H9 (cell line): ENCODE data around the gene TMED7. TPM values are rescaled to one million over a fixed set of nuclear protein-coding genes. Genes with fewer than 3 reads are reported as not detected.

Experiments
- DNase-seq: peaks from one replicate; pipeline ENCODE4 v3.0.0-alpha.2; 2017
- H2AFZ ChIP-seq: one replicate; pipeline ENCODE4 v1.6.1; 2013; ENCODE audit warnings: mild to moderate bottlenecking, low read length, control low read depth, moderate library complexity
- H2AK5ac ChIP-seq: 2 replicates; pipeline ENCODE4 v1.6.1; 2013; ENCODE audit warnings: low read length, control low read depth, mixed read lengths; ENCODE audit not compliant: insufficient read length
- H2BK120ac ChIP-seq: one replicate; pipeline ENCODE4 v1.6.1; 2013; ENCODE audit warnings: low read depth, mild to moderate bottlenecking, low read length, control low read depth, inconsistent platforms; ENCODE audit not compliant: poor library complexity, severe bottlenecking
- H2BK12ac ChIP-seq: 2 replicates; pipeline ENCODE4 v1.6.1; 2013; ENCODE audit warnings: low read length, control low read depth, mixed read lengths, low read depth; ENCODE audit not compliant: insufficient read length
- H2BK15ac ChIP-seq: 2 replicates; pipeline ENCODE4 v1.6.1; 2013; ENCODE audit warnings: low read depth, low read length, control low read depth
- H2BK20ac ChIP-seq: one replicate; pipeline ENCODE4 v1.6.1; 2013; ENCODE audit warnings: low read depth, mild to moderate bottlenecking, low read length, control low read depth, inconsistent platforms; ENCODE audit not compliant: poor library complexity, severe bottlenecking
- H2BK5ac ChIP-seq: 2 replicates; pipeline ENCODE4 v1.6.1; 2013; ENCODE audit warnings: low read length, control low read depth, mixed read lengths; ENCODE audit not compliant: insufficient read length
- H3K14ac ChIP-seq: 2 replicates; pipeline ENCODE4 v1.6.1; 2013; ENCODE audit warnings: low read length, control low read depth; ENCODE audit not compliant: insufficient read depth
- H3K18ac ChIP-seq: 2 replicates; pipeline ENCODE4 v1.6.1; 2013; ENCODE audit warnings: low read depth, mild to moderate bottlenecking, mixed read lengths, low read length, control low read depth; ENCODE audit not compliant: insufficient read length
- H3K23ac ChIP-seq: 2 replicates; pipeline ENCODE4 v1.6.1; 2013; ENCODE audit warnings: low read length, control low read depth, mixed read lengths, low read depth; ENCODE audit not compliant: insufficient read length
- H3K23me2 ChIP-seq: 2 replicates; pipeline ENCODE4 v1.6.1; 2013; ENCODE audit warnings: low read depth, mild to moderate bottlenecking, mixed read lengths, low read length, control low read depth; ENCODE audit not compliant: insufficient read length, poor library complexity, severe bottlenecking
- H3K27ac ChIP-seq: 2 replicates; pipeline ENCODE4 v1.5.1; 2013; ENCODE audit warnings: low read length, control low read depth, mixed read lengths, low read depth; ENCODE audit not compliant: insufficient read length
- H3K27me3 ChIP-seq: 2 replicates; pipeline ENCODE4 v1.6.1; 2013; ENCODE audit warnings: low read length, control low read depth, inconsistent platforms; ENCODE audit not compliant: insufficient read depth
- H3K4ac ChIP-seq: 2 replicates; pipeline ENCODE4 v1.6.1; 2013; ENCODE audit warnings: low read depth, mild to moderate bottlenecking, control low read depth, inconsistent platforms, low read length, moderate library complexity
- H3K4me1 ChIP-seq: 2 replicates; pipeline ENCODE4 v1.6.1; 2013; ENCODE audit warnings: low read length, control low read depth, inconsistent platforms; ENCODE audit not compliant: insufficient read depth
- H3K4me2 ChIP-seq: 2 replicates; pipeline ENCODE4 v1.6.1; 2013; ENCODE audit warnings: low read length, control low read depth, mixed read lengths; ENCODE audit not compliant: insufficient read length, insufficient read depth
- H3K56ac ChIP-seq: 2 replicates; pipeline ENCODE4 v1.6.1; 2013; ENCODE audit warnings: low read depth, mild to moderate bottlenecking, mixed read lengths, low read length, control low read depth; ENCODE audit not compliant: insufficient read length
- H3K79me1 ChIP-seq: 2 replicates; pipeline ENCODE4 v1.6.1; 2013; ENCODE audit warnings: low read depth, mild to moderate bottlenecking, moderate library complexity, low read length, control low read depth, inconsistent platforms; ENCODE audit not compliant: insufficient read depth, poor library complexity, severe bottlenecking
- H3K79me2 ChIP-seq: 2 replicates; pipeline ENCODE4 v1.6.1; 2013; ENCODE audit warnings: low read length, control low read depth, inconsistent platforms; ENCODE audit not compliant: insufficient read depth
- H3K9ac ChIP-seq: 2 replicates; pipeline ENCODE4 v1.6.1; 2013; ENCODE audit warnings: low read length, control low read depth, mixed read lengths; ENCODE audit not compliant: insufficient read length; ENCODE audit errors: extremely low read depth
- H3K9me3 ChIP-seq: one replicate; pipeline ENCODE4 v1.6.1; 2013; ENCODE audit warnings: low read depth, low read length, inconsistent platforms; ENCODE audit not compliant: control insufficient read depth
- H3T11ph ChIP-seq: one replicate; pipeline ENCODE4 v1.6.1; 2013; ENCODE audit warnings: mild to moderate bottlenecking, low read length, control low read depth, inconsistent platforms
- H4K20me1 ChIP-seq: one replicate; pipeline ENCODE4 v1.6.1; 2013; ENCODE audit not compliant: control insufficient read depth, insufficient read length, insufficient read depth
- H4K5ac ChIP-seq: 2 replicates; pipeline ENCODE4 v1.6.1; 2013; ENCODE audit warnings: low read depth, mild to moderate bottlenecking, mixed read lengths, low read length, control low read depth; ENCODE audit not compliant: insufficient read length
- H4K8ac ChIP-seq: replicated peaks from 2 replicates; pipeline ENCODE4 v1.6.1; 2013; ENCODE audit warnings: low read length, control low read depth, mixed read lengths, low read depth; ENCODE audit not compliant: insufficient read length
- H4K91ac ChIP-seq: 2 replicates; pipeline ENCODE4 v1.6.1; 2013; ENCODE audit warnings: low read depth, mild to moderate bottlenecking, moderate library complexity, mixed read lengths, low read length, control low read depth; ENCODE audit not compliant: insufficient read length
- H3K27ac Mint-ChIP-seq, 3 experiments: 2 replicates in 2 of 3; 3 replicates in 1 of 3; pipeline ENCODE4 v1.8.0; 2020 to 2021; ENCODE audit warnings: mixed read lengths in 3 of 3, mild to moderate bottlenecking in 1 of 3, moderate library complexity in 1 of 3
- H3K27me3 Mint-ChIP-seq: 2 replicates; pipeline ENCODE4 v1.8.0; 2021; ENCODE audit warnings: low read depth, mild to moderate bottlenecking, moderate library complexity, mixed read lengths
- H3K36me3 Mint-ChIP-seq, 3 experiments: 2 replicates in 2 of 3; 3 replicates in 1 of 3; pipeline ENCODE4 v1.8.0; 2020 to 2021; ENCODE audit warnings: low read depth in 3 of 3, mixed read lengths in 3 of 3; ENCODE audit not compliant: insufficient read depth in 1 of 3
- H3K4me1 Mint-ChIP-seq, 2 experiments: 2 replicates each; pipeline ENCODE4 v1.8.0; 2020; ENCODE audit warnings: mixed read lengths in 2 of 2
- H3K4me3 Mint-ChIP-seq, 2 experiments: 2 replicates in 1 of 2; 3 replicates in 1 of 2; pipeline ENCODE4 v1.8.0; 2020 to 2021; ENCODE audit warnings: mild to moderate bottlenecking in 2 of 2, mixed read lengths in 2 of 2, moderate library complexity in 1 of 2
- H3K9me3 Mint-ChIP-seq, 2 experiments: 2 replicates in 1 of 2; 3 replicates in 1 of 2; pipeline ENCODE4 v1.8.0; 2020; ENCODE audit warnings: mild to moderate bottlenecking in 2 of 2, mixed read lengths in 2 of 2, moderate library complexity in 1 of 2
- CTCF ChIP-seq: fragments of 200-600 bp; sonication (generic); conservative IDR thresholded peaks from 3 replicates; pipeline ENCODE4 v1.8.0; 2021; ENCODE audit warnings: antibody characterized with exemption, mild to moderate bottlenecking
- WGBS: extraction: QIAGEN DNeasy Blood & Tissue Kit; methylation state at CpG from one replicate; pipeline ENCODE4 v1.1.7; 2013; ENCODE audit warnings: missing lambda C conversion rate, low lambda C conversion rate, mixed read lengths; ENCODE audit not compliant: insufficient read length; ENCODE audit errors: extremely low coverage; 5-methylcytosine and 5-hydroxymethylcytosine counted together
- total RNA-seq: library from RNA; stranded (reverse); gene quantifications from 2 replicates; pipeline ENCODE4 v1.2.1, GENCODE V29; 2021

Gene TMED7
- total RNA-seq, 1 experiment from 2014 or later, result 68.8 TPM

GRCh38 chr5:115607935-115608334 is 17.9 kb downstream of the TMED7 start:
- Histone ChIP-seq H2BK20ac (no peak overlapping the region), H3K18ac (no peak overlapping the region), H2AK5ac (no peak overlapping the region), H2BK15ac (no peak overlapping the region), H3K23ac (no peak overlapping the region), H3K9ac (no peak overlapping the region), H3K79me1 (peaks cover 2% of the 10 kb centered on the region), H4K8ac (no peak overlapping the region), H3K4me1 (no peaks in the 10 kb centered on the region), H4K20me1 (no peaks in the 10 kb centered on the region), H2BK12ac (no peak overlapping the region), H3K14ac (no peak overlapping the region), H3K4ac (no peak overlapping the region), H2AFZ (no peak overlapping the region), H3K56ac (no peak overlapping the region), H4K91ac (no peak overlapping the region), H3T11ph (no peak overlapping the region), H3K27me3 (no peaks in the 10 kb centered on the region), H3K4me2 (no peak overlapping the region), H3K9me3 (no peaks in the 10 kb centered on the region), H2BK5ac (no peak overlapping the region), H2BK120ac (no peak overlapping the region), H3K27ac (no peak overlapping the region), H3K23me2 (no peaks in the 10 kb centered on the region), H4K5ac (no peak overlapping the region), H3K79me2 (no peaks in the 10 kb centered on the region)
- Mint-ChIP-seq H3K36me3 (peaks cover 0 to 6% (median 2%) of the 10 kb centered on the region in 3 experiments; a peak in 3 of 7 replicates), H3K9me3 (no peaks in the 10 kb centered on the region), H3K4me3 (no peak overlapping the region), H3K27me3 (no peaks in the 10 kb centered on the region), H3K4me1 (peaks cover 17 to 18% of the 10 kb centered on the region in 2 experiments), H3K27ac (0 out of 7 replicates have a peak overlapping the region, but pooled peaks of 1 of the 3 experiments have one; percentile 55)
- no CpG with 5 or more reads among the region's 2 CpGs for WGBS
- DNase-seq, result no peak
- TF ChIP-seq CTCF, result no peak
